ENCODE measurements around the gene FOXO6.

Gene FOXO6

DNA sequence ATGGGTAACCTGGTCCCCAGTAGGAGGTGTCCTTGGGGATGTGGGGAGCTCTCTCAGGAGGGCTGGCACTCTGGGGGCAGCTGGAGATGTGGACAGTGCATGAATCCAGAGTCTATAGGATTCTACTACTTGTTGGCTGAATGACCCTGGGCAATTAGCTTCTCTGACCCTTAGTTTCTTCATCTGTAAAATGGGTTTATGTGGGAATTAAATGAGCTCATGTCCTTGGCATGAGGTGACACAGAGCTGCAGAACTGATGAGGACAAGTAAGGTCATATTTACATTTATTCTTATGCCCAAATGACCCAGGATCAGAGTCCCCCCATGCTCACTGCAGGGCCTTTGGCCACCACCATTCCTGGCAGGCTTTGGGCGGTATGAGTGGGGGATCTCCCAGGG lies 29.3 kb downstream of the FOXO6 start:
- no peaks in the 10 kb centered on the region for H3K9me3 ChIP-seq (ENCODE audit: control insufficient read depth, low read length)
- H2AFZ ChIP-seq: no peak overlapping the region
- no peaks in the 10 kb centered on the region for H3K36me3 ChIP-seq (ENCODE audit: control insufficient read depth, insufficient read depth, low read length)
- no peak overlapping the region for H3K4me2 ChIP-seq (ENCODE audit: low read length)
- no peaks in the 10 kb centered on the region for H3K79me2 ChIP-seq
- peaks cover 5% of the 10 kb centered on the region for H3K4me1 ChIP-seq
- no peaks in the 10 kb centered on the region for H3K27me3 ChIP-seq (ENCODE audit: control insufficient read depth, insufficient read depth, low read length)
- H3K9ac ChIP-seq: no peak overlapping the region
- TF ChIP-seq, protein P1, sequence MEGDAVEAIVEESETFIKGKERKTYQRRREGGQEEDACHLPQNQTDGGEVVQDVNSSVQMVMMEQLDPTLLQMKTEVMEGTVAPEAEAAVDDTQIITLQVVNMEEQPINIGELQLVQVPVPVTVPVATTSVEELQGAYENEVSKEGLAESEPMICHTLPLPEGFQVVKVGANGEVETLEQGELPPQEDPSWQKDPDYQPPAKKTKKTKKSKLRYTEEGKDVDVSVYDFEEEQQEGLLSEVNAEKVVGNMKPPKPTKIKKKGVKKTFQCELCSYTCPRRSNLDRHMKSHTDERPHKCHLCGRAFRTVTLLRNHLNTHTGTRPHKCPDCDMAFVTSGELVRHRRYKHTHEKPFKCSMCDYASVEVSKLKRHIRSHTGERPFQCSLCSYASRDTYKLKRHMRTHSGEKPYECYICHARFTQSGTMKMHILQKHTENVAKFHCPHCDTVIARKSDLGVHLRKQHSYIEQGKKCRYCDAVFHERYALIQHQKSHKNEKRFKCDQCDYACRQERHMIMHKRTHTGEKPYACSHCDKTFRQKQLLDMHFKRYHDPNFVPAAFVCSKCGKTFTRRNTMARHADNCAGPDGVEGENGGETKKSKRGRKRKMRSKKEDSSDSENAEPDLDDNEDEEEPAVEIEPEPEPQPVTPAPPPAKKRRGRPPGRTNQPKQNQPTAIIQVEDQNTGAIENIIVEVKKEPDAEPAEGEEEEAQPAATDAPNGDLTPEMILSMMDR (IDR thresholded peaks at IDR 0.05): no peak
- H3K27ac ChIP-seq: no peak overlapping the region
- no peak overlapping the region for H3K4me3 ChIP-seq (ENCODE audit: low read depth, low read length)

DNA sequence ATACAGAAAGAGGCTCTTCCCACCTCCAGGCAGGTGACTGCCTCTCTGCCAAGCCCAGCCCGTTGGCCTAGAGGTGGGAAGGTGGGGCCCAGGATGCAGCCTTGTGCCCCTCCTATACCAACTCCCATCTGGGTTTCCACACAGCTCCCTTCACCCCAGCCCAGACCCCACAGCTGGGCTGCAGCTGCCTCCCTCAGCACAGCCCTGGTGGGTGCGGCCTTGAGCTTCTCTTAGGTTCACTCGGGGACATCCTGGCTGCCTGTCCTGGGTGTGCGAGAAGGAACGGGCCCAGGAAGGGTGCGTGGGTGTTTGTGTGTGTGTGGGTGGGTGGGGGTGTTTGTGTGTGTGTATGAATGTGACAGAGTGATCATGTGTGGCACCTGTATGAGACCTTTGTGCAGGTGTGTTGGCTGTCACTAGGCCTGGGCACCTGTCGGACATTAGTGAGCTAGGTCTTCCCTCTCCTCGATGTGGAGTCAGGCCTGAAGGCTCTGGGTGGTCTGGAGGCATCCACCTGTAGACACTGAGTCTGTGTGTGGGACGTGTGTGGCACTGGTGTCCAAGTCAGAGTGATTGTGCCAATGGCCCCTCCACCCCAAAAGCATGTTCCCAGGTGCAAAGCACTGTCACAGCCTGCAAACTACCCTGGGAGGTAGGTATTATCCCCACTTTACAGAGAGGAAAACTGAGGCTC lies 30.7 kb downstream of the FOXO6 start:
- TF ChIP-seq, protein P1 (IDR thresholded peaks at IDR 0.05): no peak
- Histone ChIP-seq H3K27me3 (ENCODE audit: control insufficient read depth, insufficient read depth, low read length) (no peaks in the 10 kb centered on the region), H2AFZ (no peak overlapping the region), H3K4me2 (ENCODE audit: low read length) (no peak overlapping the region), H3K79me2 (no peaks in the 10 kb centered on the region), H3K4me3 (ENCODE audit: low read depth, low read length) (no peak overlapping the region), H3K27ac (no peak overlapping the region), H3K9me3 (ENCODE audit: control insufficient read depth, low read length) (no peaks in the 10 kb centered on the region), H3K36me3 (ENCODE audit: control insufficient read depth, insufficient read depth, low read length) (no peaks in the 10 kb centered on the region), H3K4me1 (peaks cover 13% of the 10 kb centered on the region), H3K9ac (no peak overlapping the region)

DNA sequence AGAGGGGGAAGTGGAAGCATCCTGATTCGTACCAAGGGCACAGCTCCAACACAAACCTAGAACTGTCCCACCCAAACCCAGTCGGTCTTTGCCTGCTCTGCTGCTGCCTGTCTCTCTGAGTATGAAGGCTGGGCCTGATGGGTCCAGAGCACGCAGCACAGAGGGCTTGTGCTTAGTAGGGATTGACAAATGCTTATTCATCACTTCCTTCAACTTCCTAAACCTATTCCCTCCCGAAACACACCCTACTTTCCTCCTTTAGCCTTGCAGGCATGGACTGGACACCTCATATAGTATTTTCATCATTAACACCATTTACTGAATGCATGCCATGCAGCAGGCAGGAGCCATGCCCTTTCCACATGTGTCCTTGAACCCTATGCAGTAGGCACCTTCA lies 31.3 kb downstream of the FOXO6 start:
- H3K4me1 ChIP-seq: peaks cover 9% of the 10 kb centered on the region

DNA sequence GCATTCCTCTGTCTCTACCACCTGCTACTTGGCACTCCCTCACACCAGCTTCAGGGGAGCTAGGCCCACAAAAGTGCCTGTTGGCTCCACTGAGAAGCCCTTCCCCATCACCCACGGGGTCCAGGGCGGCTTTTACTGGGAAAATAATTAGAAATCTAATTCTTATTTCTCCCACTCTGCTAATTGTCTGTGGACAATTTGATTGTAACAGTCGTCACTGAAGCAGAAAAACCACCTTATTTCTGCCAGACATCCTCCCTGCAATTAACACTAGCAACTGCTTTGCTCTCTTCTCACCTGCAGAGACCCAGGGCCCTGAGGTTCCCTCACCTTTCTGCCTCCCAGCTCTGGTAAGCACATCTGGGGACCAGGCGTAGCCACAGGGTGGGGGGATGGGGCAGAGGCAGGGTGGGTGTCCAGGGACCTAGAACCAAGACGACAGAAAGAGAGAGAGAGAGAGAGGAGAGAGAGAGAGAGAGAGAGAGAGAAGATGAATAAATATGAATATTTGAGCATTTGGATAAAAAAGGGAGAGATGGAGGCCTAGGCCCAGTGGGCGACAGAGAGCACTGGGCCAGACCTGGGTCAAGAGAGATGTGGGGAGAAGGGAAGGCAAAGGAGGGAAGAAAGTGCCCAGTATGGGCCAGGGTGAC lies 32.6 kb downstream of the FOXO6 start:
- Histone ChIP-seq H3K9me3 (ENCODE audit: control insufficient read depth, low read length) (no peaks in the 10 kb centered on the region), H3K27me3 (ENCODE audit: control insufficient read depth, insufficient read depth, low read length) (no peaks in the 10 kb centered on the region), H3K4me2 (ENCODE audit: low read length) (no peak overlapping the region), H3K27ac (no peak overlapping the region), H3K4me1 (peaks cover 9% of the 10 kb centered on the region), H2AFZ (no peak overlapping the region), H3K4me3 (ENCODE audit: low read depth, low read length) (no peak overlapping the region), H3K36me3 (ENCODE audit: control insufficient read depth, insufficient read depth, low read length) (no peaks in the 10 kb centered on the region), H3K9ac (no peak overlapping the region), H3K79me2 (no peaks in the 10 kb centered on the region)
- TF ChIP-seq, protein P1 (IDR thresholded peaks at IDR 0.05): no peak

More for the DNA sequence above, 31.3 kb downstream of the FOXO6 start:
- Histone ChIP-seq H3K9ac (no peak overlapping the region), H3K4me3 (ENCODE audit: low read depth, low read length) (no peak overlapping the region), H3K79me2 (no peaks in the 10 kb centered on the region), H3K27me3 (ENCODE audit: control insufficient read depth, insufficient read depth, low read length) (no peaks in the 10 kb centered on the region), H3K36me3 (ENCODE audit: control insufficient read depth, insufficient read depth, low read length) (no peaks in the 10 kb centered on the region), H3K9me3 (ENCODE audit: control insufficient read depth, low read length) (no peaks in the 10 kb centered on the region), H2AFZ (no peak overlapping the region), H3K4me2 (ENCODE audit: low read length) (no peak overlapping the region), H3K27ac (no peak overlapping the region)
- TF ChIP-seq, protein P1 (IDR thresholded peaks at IDR 0.05): no peak

DNA sequence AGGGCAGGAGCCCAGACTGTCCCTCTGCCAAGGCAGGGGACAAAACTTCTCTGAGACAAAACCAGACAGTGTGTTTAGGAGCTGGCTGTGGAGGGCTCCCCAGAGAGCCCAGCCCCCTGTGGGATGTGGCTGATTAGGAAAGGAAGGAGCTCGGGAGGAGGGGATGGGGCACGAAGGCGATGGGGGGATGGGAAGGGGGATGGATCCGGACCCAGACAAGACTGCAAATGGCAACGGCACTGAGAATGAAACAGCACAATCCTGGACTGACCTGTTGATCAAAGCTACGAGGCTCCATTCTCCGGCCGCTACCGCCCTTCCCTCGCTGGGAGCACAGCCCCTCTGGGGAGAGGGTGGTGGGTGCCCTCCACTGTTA lies 33.1 kb downstream of the FOXO6 start:
- TF ChIP-seq, protein P1 (IDR thresholded peaks at IDR 0.05): no peak
- peaks cover 13% of the 10 kb centered on the region for H3K4me1 ChIP-seq
- H3K79me2 ChIP-seq: no peaks in the 10 kb centered on the region

More for the DNA sequence above, 33.1 kb downstream of the FOXO6 start:
- H2AFZ ChIP-seq: no peak overlapping the region
- no peak overlapping the region for H3K9ac ChIP-seq
- no peaks in the 10 kb centered on the region for H3K36me3 ChIP-seq (ENCODE audit: control insufficient read depth, insufficient read depth, low read length)
- no peaks in the 10 kb centered on the region for H3K27me3 ChIP-seq (ENCODE audit: control insufficient read depth, insufficient read depth, low read length)
- H3K9me3 ChIP-seq (ENCODE audit: control insufficient read depth, low read length): no peaks in the 10 kb centered on the region
- H3K27ac ChIP-seq: no peak overlapping the region
- H3K4me3 ChIP-seq (ENCODE audit: low read depth, low read length): no peak overlapping the region
- H3K4me2 ChIP-seq (ENCODE audit: low read length): no peak overlapping the region
